ENCODE measurements around the gene PMAIP1. TPM values are rescaled to one million over a fixed set of nuclear protein-coding genes. Genes with fewer than 3 reads are reported as not detected.
"Not testable (repeated sequence)": the region's sequence is repeated elsewhere in the genome, so short reads cannot be mapped to it uniquely, and the experiment has no call there.

Gene PMAIP1
- total RNA-seq, 2 donors from 2014 or later = 56.6 to 106 TPM

GRCh38 chr18:59884351-59884750, 15.4 kb upstream of the PMAIP1 start:
- Mint-ChIP-seq H3K27ac (no peak overlapping the region), H3K4me3 (no peak overlapping the region), H3K27me3 (ENCODE audit: insufficient read depth) (peaks cover 25% of the 10 kb centered on the region), H3K36me3 (ENCODE audit: low read depth) (no peaks in the 10 kb centered on the region), H3K4me1 (peaks cover 20% of the 10 kb centered on the region), H3K9me3 (peaks cover 7% of the 10 kb centered on the region)
- TF ChIP-seq CTCF (conservative IDR thresholded peaks at IDR 0.05) = no peak
- WGBS, 2 experiments (ENCODE audit: insufficient coverage in 1 of 2, insufficient read length in 1 of 2) = 100% methylated on average over 2 of the region's 2 CpGs
- Histone ChIP-seq H3K27me3 (ENCODE audit: control insufficient read depth, insufficient read depth, low read length, poor library complexity, severe bottlenecking) (peaks cover 15% of the 10 kb centered on the region), H3K4me3 (ENCODE audit: low read length) (no peak overlapping the region), H3K9me3 (ENCODE audit: control insufficient read depth, low read length) (no peaks in the 10 kb centered on the region), H3K9ac (ENCODE audit: extremely low read depth, low read length, poor library complexity, severe bottlenecking) (no peak overlapping the region), H3K27ac (ENCODE audit: low read depth, low read length) (no peak overlapping the region), H3K4me1 (ENCODE audit: control insufficient read depth, insufficient read depth, low read length) (peaks cover 8% of the 10 kb centered on the region), H3K36me3 (ENCODE audit: control insufficient read depth, insufficient read depth, low read length) (no peaks in the 10 kb centered on the region)
- DNase-seq = no peak

- H3K9ac ChIP-seq (ENCODE audit: extremely low read depth, low read length, poor library complexity, severe bottlenecking) = no peak overlapping the region
- H3K4me1 Mint-ChIP-seq = peaks cover 20% of the 10 kb centered on the region
- H3K27ac ChIP-seq (ENCODE audit: low read depth, low read length) = no peak overlapping the region
- H3K27me3 Mint-ChIP-seq (ENCODE audit: insufficient read depth) = peaks cover 25% of the 10 kb centered on the region
- no peak overlapping the region for H3K4me3 Mint-ChIP-seq
- peaks cover 8% of the 10 kb centered on the region for H3K4me1 ChIP-seq (ENCODE audit: control insufficient read depth, insufficient read depth, low read length)
- H3K4me3 ChIP-seq (ENCODE audit: low read length) = no peak overlapping the region
- WGBS, 2 experiments (ENCODE audit: insufficient coverage in 1 of 2, insufficient read length in 1 of 2) = 90 to 96% methylated on average over 3 to 6 of the region's 6 CpGs
- H3K9me3 ChIP-seq (ENCODE audit: control insufficient read depth, low read length) = no peaks in the 10 kb centered on the region
- H3K36me3 Mint-ChIP-seq (ENCODE audit: low read depth) = no peaks in the 10 kb centered on the region
- H3K36me3 ChIP-seq (ENCODE audit: control insufficient read depth, insufficient read depth, low read length) = no peaks in the 10 kb centered on the region
- DNase-seq = no peak
- TF ChIP-seq CTCF (conservative IDR thresholded peaks at IDR 0.05) = no peak
- peaks cover 15% of the 10 kb centered on the region for H3K27me3 ChIP-seq (ENCODE audit: control insufficient read depth, insufficient read depth, low read length, poor library complexity, severe bottlenecking)
- H3K27ac Mint-ChIP-seq = no peak overlapping the region
- peaks cover 7% of the 10 kb centered on the region for H3K9me3 Mint-ChIP-seq
Measured at GRCh38 chr18:59885579-59886163, 14.1 kb upstream of the PMAIP1 start.

GRCh38 chr18:59886399-59886798, 13.4 kb upstream of the PMAIP1 start:
- H3K4me1 ChIP-seq (ENCODE audit: control insufficient read depth, insufficient read depth, low read length); H3K36me3 ChIP-seq (ENCODE audit: control insufficient read depth, insufficient read depth, low read length); H3K36me3 Mint-ChIP-seq (ENCODE audit: low read depth); H3K9me3 ChIP-seq (ENCODE audit: control insufficient read depth, low read length); H3K9me3 Mint-ChIP-seq; H3K4me3 Mint-ChIP-seq; H3K4me3 ChIP-seq (ENCODE audit: low read length); H3K27ac ChIP-seq (ENCODE audit: low read depth, low read length); H3K9ac ChIP-seq (ENCODE audit: extremely low read depth, low read length, poor library complexity, severe bottlenecking); DNase-seq; H3K27ac Mint-ChIP-seq: not testable (repeated sequence)
- Mint-ChIP-seq H3K27me3 (ENCODE audit: insufficient read depth) (peaks cover 25% of the 10 kb centered on the region), H3K4me1 (peaks cover 25% of the 10 kb centered on the region)
- 88 to 92% methylated on average over 1 to 3 of the region's 3 CpGs for WGBS, 2 experiments (ENCODE audit: insufficient coverage in 1 of 2, insufficient read length in 1 of 2)
- peaks cover 15% of the 10 kb centered on the region for H3K27me3 ChIP-seq (ENCODE audit: control insufficient read depth, insufficient read depth, low read length, poor library complexity, severe bottlenecking)

GRCh38 chr18:59892123-59892522, 7.7 kb upstream of the PMAIP1 start:
- H3K27ac ChIP-seq (ENCODE audit: low read depth, low read length) = no peak overlapping the region
- Mint-ChIP-seq H3K9me3 (peaks cover 7% of the 10 kb centered on the region), H3K4me3 (no peak overlapping the region), H3K36me3 (ENCODE audit: low read depth) (no peaks in the 10 kb centered on the region), H3K27ac (no peak overlapping the region), H3K27me3 (ENCODE audit: insufficient read depth) (peaks cover 8% of the 10 kb centered on the region), H3K4me1 (peaks cover 10% of the 10 kb centered on the region)
- no peaks in the 10 kb centered on the region for H3K4me1 ChIP-seq (ENCODE audit: control insufficient read depth, insufficient read depth, low read length)
- H3K36me3 ChIP-seq (ENCODE audit: control insufficient read depth, insufficient read depth, low read length) = no peaks in the 10 kb centered on the region
- H3K27me3 ChIP-seq (ENCODE audit: control insufficient read depth, insufficient read depth, low read length, poor library complexity, severe bottlenecking) = no peaks in the 10 kb centered on the region
- 83 to 91% methylated on average over 1 to 3 of the region's 3 CpGs for WGBS, 2 experiments (ENCODE audit: insufficient coverage in 1 of 2, insufficient read length in 1 of 2)
- no peaks in the 10 kb centered on the region for H3K9me3 ChIP-seq (ENCODE audit: control insufficient read depth, low read length)
- no peak overlapping the region for H3K4me3 ChIP-seq (ENCODE audit: low read length)
- TF ChIP-seq CTCF (conservative IDR thresholded peaks at IDR 0.05) = no peak
- no peak overlapping the region for H3K9ac ChIP-seq (ENCODE audit: extremely low read depth, low read length, poor library complexity, severe bottlenecking)
- DNase-seq = peak; percentile 5

Data from endodermal cell (in vitro differentiated cells).